SK-N-SH (cell line): ENCODE results near the gene C12orf57. TPM values are rescaled to one million over a fixed set of nuclear protein-coding genes. Genes with fewer than 3 reads are reported as not detected.

Experiments
- CTCF ChIA-PET: fragments of 300-600, 350-600 bp; formaldehyde crosslinking; extraction: SDS; loops from one replicate; lab custom pipeline; 2021; lab: Yijun Ruan, JAX
- POLR2A ChIA-PET: fragments of 350-600 bp; sonication (Branson Sonifier 250); formaldehyde crosslinking; extraction: SDS; loops from one replicate; lab custom pipeline; 2020; ENCODE audit warnings: antibody characterized with exemption, inconsistent platforms; lab: Yijun Ruan, JAX
- DNase-seq: peaks from one replicate; pipeline ENCODE4 v3.0.0; 2012
- H2AFZ ChIP-seq: fragments of 200-600 bp; sonication (generic); 2 replicates; pipeline ENCODE4 v1.8.1; 2016; ENCODE audit warnings: antibody characterized with exemption, mild to moderate bottlenecking, low read depth
- H3F3A ChIP-seq: fragments of 200-600 bp; sonication (generic); replicated peaks from 2 replicates; pipeline ENCODE3; 2016; ENCODE audit warnings: antibody characterized with exemption, mild to moderate bottlenecking; ENCODE audit not compliant: insufficient read depth
- H3K27ac ChIP-seq, 2 experiments: fragments of 200-500 bp in 1 of 2; fragments of 200-600 bp in 1 of 2; sonication (Bioruptor generic) in 1 of 2; sonication (generic), shearing (Covaris generic) in 1 of 2; 2 replicates each; pipeline versions ENCODE4 v1.5.1 to v1.6.1; 2014 to 2016; ENCODE audit warnings: low read depth in 2 of 2, inconsistent platforms in 1 of 2, low read length in 1 of 2, mild to moderate bottlenecking in 1 of 2, mixed read lengths in 1 of 2
- H3K27me3 ChIP-seq: fragments of 200-600 bp; sonication (generic), shearing (Covaris generic); 2 replicates; pipeline ENCODE4 v1.6.1; 2016; ENCODE audit warnings: mixed run types; ENCODE audit not compliant: insufficient read depth
- H3K36me3 ChIP-seq, 2 experiments: fragments of 200-500 bp in 1 of 2; fragments of 200-600 bp in 1 of 2; sonication (Bioruptor generic) in 1 of 2; sonication (generic) in 1 of 2; replicated peaks in 1 of 2; 2 replicates each; pipeline versions ENCODE3 to v1.5.1; 2014 to 2016; ENCODE audit warnings: low read length in 1 of 2, mild to moderate bottlenecking in 1 of 2; ENCODE audit not compliant: insufficient read depth in 2 of 2, control insufficient read depth in 1 of 2
- H3K4me1 ChIP-seq, 2 experiments: fragments of 200-500 bp in 1 of 2; fragments of 200-600 bp in 1 of 2; sonication (Bioruptor generic) in 1 of 2; sonication (generic), shearing (Covaris generic) in 1 of 2; 2 replicates each; pipeline versions ENCODE4 v1.5.1 to v1.6.1; 2014 to 2016; ENCODE audit warnings: low read depth in 1 of 2, low read length in 1 of 2, mixed run types in 1 of 2; ENCODE audit not compliant: insufficient read depth in 2 of 2, control insufficient read depth in 1 of 2
- H3K4me2 ChIP-seq: fragments of 200-600 bp; sonication (generic), shearing (Covaris generic); 2 replicates; pipeline ENCODE4 v1.6.1; 2017; ENCODE audit warnings: mixed run types
- H3K4me3 ChIP-seq, 2 experiments: fragments of 200-500 bp in 1 of 2; fragments of 200-600 bp in 1 of 2; sonication (Bioruptor generic) in 1 of 2; sonication (generic), shearing (Covaris generic) in 1 of 2; 2 replicates each; pipeline versions ENCODE4 v1.5.1 to v1.8.1; 2014 to 2016; ENCODE audit warnings: low read depth in 2 of 2, inconsistent platforms in 1 of 2, low read length in 1 of 2, mild to moderate bottlenecking in 1 of 2, mixed read lengths in 1 of 2, moderate library complexity in 1 of 2
- H3K79me2 ChIP-seq: fragments of 200-600 bp; sonication (generic); 2 replicates; pipeline ENCODE4 v1.8.1; 2017; ENCODE audit warnings: mild to moderate bottlenecking; ENCODE audit not compliant: insufficient read depth
- H3K9ac ChIP-seq: fragments of 200-600 bp; sonication (generic); 2 replicates; pipeline ENCODE4 v1.6.1; 2017; ENCODE audit warnings: mixed run types
- H3K9me2 ChIP-seq: fragments of 200-600 bp; sonication (generic); 2 replicates; pipeline ENCODE4 v1.6.1; 2017; ENCODE audit warnings: mixed run types
- H3K9me3 ChIP-seq: fragments of 200-600 bp; sonication (generic); 2 replicates; pipeline ENCODE4 v1.6.1; 2017; ENCODE audit warnings: mixed run types, mild to moderate bottlenecking, moderate library complexity
- H4K20me1 ChIP-seq: fragments of 200-600 bp; sonication (generic); 2 replicates; pipeline ENCODE4 v1.6.1; 2017; ENCODE audit warnings: mild to moderate bottlenecking, mixed run types; ENCODE audit not compliant: insufficient read depth
- CHD2 ChIP-seq: fragments of 150-350 bp; IDR thresholded peaks from 2 replicates; pipeline ENCODE4 v1.6.1; 2018; ENCODE audit warnings: low read length; ENCODE audit not compliant: partially characterized antibody
- CTCF ChIP-seq: fragments of 200-600 bp; sonication (generic); IDR thresholded peaks from 2 replicates; pipeline ENCODE4 v1.6.1; 2017; ENCODE audit warnings: antibody characterized with exemption, mild to moderate bottlenecking, moderate library complexity
- FOSL2 ChIP-seq: IDR thresholded peaks from 2 replicates; pipeline ENCODE4 v1.4.0; 2012; ENCODE audit warnings: low read depth, mild to moderate bottlenecking, moderate library complexity, borderline replicate concordance
- FOXJ3 ChIP-seq: sonication (generic); formaldehyde crosslinking; IDR thresholded peaks from 2 replicates; pipeline ENCODE4 v1.5.1; 2020; ENCODE audit warnings: mild to moderate bottlenecking, missing genetic modification reagents
- FOXM1 ChIP-seq: IDR thresholded peaks from 2 replicates; pipeline ENCODE4 v1.4.0; 2012; ENCODE audit warnings: low read depth, mild to moderate bottlenecking
- GABPA ChIP-seq: IDR thresholded peaks from 2 replicates; pipeline ENCODE4 v1.4.0; 2012; ENCODE audit warnings: low read depth, mild to moderate bottlenecking
- GATA2 ChIP-seq: sonication (generic); formaldehyde crosslinking; IDR thresholded peaks from 2 replicates; pipeline ENCODE4 v1.5.0; 2020; ENCODE audit warnings: mild to moderate bottlenecking, missing genetic modification reagents
- IRF3 ChIP-seq: fragments of 150-350 bp; IDR thresholded peaks from 2 replicates; pipeline ENCODE4 v1.6.1; 2016; ENCODE audit warnings: mild to moderate bottlenecking, low read depth, low read length
- MEF2A ChIP-seq: IDR thresholded peaks from 2 replicates; pipeline ENCODE4 v1.4.0; 2012; ENCODE audit warnings: low read depth, borderline replicate concordance
- MXI1 ChIP-seq: IDR thresholded peaks from 2 replicates; pipeline ENCODE4 v1.6.1; 2012; ENCODE audit warnings: mild to moderate bottlenecking, low read depth, low read length, improper control_type of control experiment
- NFIC ChIP-seq: IDR thresholded peaks from 2 replicates; pipeline ENCODE4 v1.4.0; 2012; ENCODE audit warnings: borderline replicate concordance
- PBX3 ChIP-seq: IDR thresholded peaks from 2 replicates; pipeline ENCODE4; 2012
- POLR2AphosphoS5 ChIP-seq: IDR thresholded peaks from 2 replicates; pipeline ENCODE4 v1.6.1; 2012; ENCODE audit warnings: low read depth, low read length
- RAD21 ChIP-seq: IDR thresholded peaks from 2 replicates; pipeline ENCODE4 v1.6.1; 2012; ENCODE audit warnings: mild to moderate bottlenecking, low read length
- RCOR1 ChIP-seq: fragments of 150-350 bp; IDR thresholded peaks from 2 replicates; pipeline ENCODE4 v1.6.1; 2017; ENCODE audit warnings: antibody characterized with exemption, low read length
- RFX5 ChIP-seq: IDR thresholded peaks from 2 replicates; pipeline ENCODE4 v1.6.1; 2012; ENCODE audit warnings: mild to moderate bottlenecking, improper control_type of control experiment, low read length
- SIN3A ChIP-seq: IDR thresholded peaks from 2 replicates; pipeline ENCODE4 v1.6.1; 2012; ENCODE audit warnings: low read depth, mild to moderate bottlenecking, low read length, moderate library complexity, borderline replicate concordance
- SMC3 ChIP-seq: IDR thresholded peaks from 2 replicates; pipeline ENCODE4 v1.6.1; 2012; ENCODE audit warnings: low read depth, low read length, improper control_type of control experiment
- TEAD4 ChIP-seq: IDR thresholded peaks from 2 replicates; pipeline ENCODE4 v1.4.0; 2012; ENCODE audit warnings: mild to moderate bottlenecking, borderline replicate concordance; ENCODE audit not compliant: insufficient read depth
- USF2 ChIP-seq: fragments of 150-350 bp; IDR thresholded peaks from 2 replicates; pipeline ENCODE4 v1.6.1; 2017; ENCODE audit warnings: antibody characterized with exemption, low read length, low read depth, borderline replicate concordance
- ZBTB33 ChIP-seq: IDR thresholded peaks from 2 replicates; pipeline ENCODE4 v1.4.0; 2012; ENCODE audit warnings: low read depth, borderline replicate concordance
- WGBS: methylation state at CpG from one replicate; pipeline ENCODE4 v1.1.6; 2017; ENCODE audit warnings: low lambda C conversion rate; 5-methylcytosine and 5-hydroxymethylcytosine counted together
- polyA plus RNA-seq, 3 experiments: library from polyadenylated mRNA; depleted of rRNA; stranded (reverse); fragments of >200 nt; gene quantifications; 2 replicates each; pipeline ENCODE4 v1.2.3, GENCODE V29; 2012

C12orf57 gene
- polyA plus RNA-seq, 1 of the 3 experiments (the other 2 are of a cell fraction): 659 TPM

- Histone ChIP-seq H3K4me3 (no peak overlapping the region), H3K4me2 (no peak overlapping the region), H4K20me1 (no peaks in the 10 kb centered on the region), H3K4me1 (no peaks in the 10 kb centered on the region), H3K9me3 (no peaks in the 10 kb centered on the region), H3K36me3 (peaks cover 48 to 67% of the 10 kb centered on the region in 2 experiments), H3K9me2 (no peaks in the 10 kb centered on the region), H3K79me2 (no peaks in the 10 kb centered on the region), H3F3A (no peaks in the 10 kb centered on the region), H3K9ac (no peak overlapping the region), H3K27ac (no peak overlapping the region), H2AFZ (no peak overlapping the region), H3K27me3 (no peaks in the 10 kb centered on the region)
- ChIA-PET POLR2A (no interaction called here), CTCF (interaction anchor here (1.3 kb wide), 1 partner anchor 38 kb away, joined by 3 read pairs; the partner anchor contains the start of gene LPCAT3)
- DNase-seq: no peak
- TF ChIP-seq PBX3 (no peak), USF2 (no peak), NFIC (no peak), FOSL2 (no peak), SIN3A (no peak), SMC3 (no peak), MXI1 (no peak), GABPA (no peak), POLR2AphosphoS5 (no peak), CTCF (no peak), FOXJ3 (CRISPR knock-in tag) (no peak), RAD21 (no peak), MEF2A (no peak)
- WGBS: 96% methylated on average over 4 of the region's 4 CpGs
Observed at GRCh38 chr12:6980075-6980474, 36.3 kb downstream of the C12orf57 start.

GRCh38 chr12:6980740-6981139 is 36.9 kb downstream of the C12orf57 start:
- no peak overlapping the region for H3K4me3 ChIP-seq
- H3K79me2 ChIP-seq: no peaks in the 10 kb centered on the region
- no peaks in the 10 kb centered on the region for H3K9me2 ChIP-seq
- CTCF ChIA-PET: no interaction called here
- no peak overlapping the region for H3K4me2 ChIP-seq
- POLR2A ChIA-PET: no interaction called here
- no peak overlapping the region for H3K9ac ChIP-seq
- H3K9me3 ChIP-seq: no peaks in the 10 kb centered on the region
- no peak for DNase-seq
- H3F3A ChIP-seq: no peaks in the 10 kb centered on the region
- H3K27ac ChIP-seq: no peak overlapping the region
- H3K27me3 ChIP-seq: no peaks in the 10 kb centered on the region
- H2AFZ ChIP-seq: no peak overlapping the region
- no peaks in the 10 kb centered on the region for H4K20me1 ChIP-seq
- no peaks in the 10 kb centered on the region for H3K4me1 ChIP-seq
- H3K36me3 ChIP-seq: peaks cover 41 to 61% of the 10 kb centered on the region in 2 experiments
- TF ChIP-seq USF2 (no peak), CHD2 (no peak), TEAD4 (no peak), IRF3 (no peak), RFX5 (no peak), SMC3 (no peak), FOXM1 (no peak), RCOR1 (no peak), ZBTB33 (no peak), GATA2 (CRISPR knock-in tag) (no peak), FOSL2 (no peak)
